NCI-H69 (cell line): Measurements from ENCODE around the gene MAFF.
"Not testable (repeated sequence)": the region's sequence is repeated elsewhere in the genome, so short reads cannot be mapped to it uniquely, and the experiment has no call there.

ENCODE experiments used
- DNase-seq: peaks from one replicate; lab custom pipeline; 2025; lab: John Stamatoyannopoulos, UW

Gene MAFF

DNA sequence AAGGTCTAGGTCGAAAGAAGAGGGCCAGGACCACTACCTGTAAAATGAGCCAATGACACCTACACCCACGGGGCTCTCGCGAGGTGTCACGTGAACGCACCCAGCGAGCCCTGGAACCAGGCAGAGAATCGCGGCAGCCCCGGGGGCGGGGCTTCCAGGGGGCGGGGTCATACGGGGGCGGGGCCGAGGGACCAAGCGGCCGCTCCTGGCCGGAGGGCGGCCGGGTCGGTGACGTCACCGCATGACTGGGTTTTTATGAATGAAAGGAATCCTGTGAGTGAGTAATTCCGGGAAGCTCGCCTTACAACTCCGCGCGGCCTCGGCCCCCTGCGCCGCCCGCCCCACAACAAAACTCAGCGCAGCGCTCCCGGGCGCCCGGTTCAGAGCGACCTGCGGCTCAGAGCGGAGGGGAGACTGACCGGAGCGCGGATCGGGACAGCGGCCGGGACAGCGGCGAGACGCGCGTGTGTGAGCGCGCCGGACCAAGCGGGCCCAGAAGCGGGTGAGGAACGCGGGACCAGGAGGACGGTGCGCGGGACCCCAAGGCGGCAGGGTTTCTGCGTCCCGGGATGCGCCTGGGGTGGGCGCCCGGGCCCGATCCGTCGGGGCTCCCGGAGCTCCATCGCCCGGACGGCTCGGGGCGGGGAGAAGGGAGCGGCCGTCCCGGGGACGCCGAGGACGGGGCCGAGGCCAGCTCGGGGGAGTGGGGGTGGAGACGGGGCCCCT is at the start of gene MAFF:
MAFF (plus strand) TSS at position 284 of the 726 bp plus-strand sequence. CDS start 11,860 bp downstream, outside the sequence.
- DNase-seq = peak; percentile 96

DNA sequence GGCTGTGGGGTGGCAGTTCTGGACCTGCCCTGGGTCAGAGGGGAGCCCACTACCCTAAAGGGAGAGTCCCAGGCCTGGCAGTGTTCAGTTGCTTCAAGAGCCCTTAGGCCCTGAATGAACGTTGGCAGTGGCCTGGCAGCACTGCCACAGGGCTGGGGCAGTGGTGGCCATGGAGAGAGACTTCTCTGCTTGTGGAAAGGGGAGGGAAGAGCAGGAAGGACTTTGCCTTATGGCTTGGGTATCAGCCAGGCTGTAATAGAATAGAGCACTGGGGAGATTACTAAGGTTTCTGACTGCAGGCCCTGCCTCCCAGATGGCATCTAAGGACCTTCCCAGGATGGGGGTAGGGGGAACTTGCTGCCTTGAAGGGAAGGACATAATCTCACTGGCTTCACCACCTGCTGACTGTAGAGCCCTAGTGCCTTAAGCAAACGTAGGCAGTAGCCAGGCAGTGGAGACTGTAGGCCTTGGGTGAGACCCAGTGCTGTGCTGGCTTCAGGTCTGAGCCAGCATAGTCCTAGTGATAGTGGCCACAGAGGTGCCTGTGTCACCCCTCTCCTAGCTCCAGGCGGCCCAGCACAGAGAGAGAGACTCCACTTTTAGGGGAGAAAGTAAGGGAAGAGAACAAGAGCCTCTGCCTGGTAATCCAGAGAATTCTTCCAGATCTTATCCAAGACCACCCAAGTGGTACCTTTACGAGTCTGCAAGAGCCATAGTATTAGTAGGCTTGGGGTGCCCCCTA is 47.8 kb upstream of the MAFF start:
- DNase-seq = peak; percentile 72

DNA sequence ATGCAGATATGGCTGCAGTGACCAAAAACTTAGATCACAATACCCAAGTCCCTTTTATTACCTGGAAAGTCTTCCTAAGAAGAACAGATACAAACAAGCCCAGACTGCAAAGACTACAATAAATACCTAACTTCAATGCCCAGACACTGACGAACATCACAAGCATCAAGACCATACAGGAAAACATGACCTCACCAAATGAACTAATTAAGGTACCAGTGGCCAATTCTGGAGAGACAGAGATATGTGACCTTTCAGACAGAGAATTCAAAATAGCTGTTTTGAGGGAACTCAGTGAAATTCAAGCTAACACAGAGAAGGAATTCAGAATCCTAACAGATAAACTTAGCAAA is 47.3 kb upstream of the MAFF start:
- DNase-seq = not testable (repeated sequence)

DNA sequence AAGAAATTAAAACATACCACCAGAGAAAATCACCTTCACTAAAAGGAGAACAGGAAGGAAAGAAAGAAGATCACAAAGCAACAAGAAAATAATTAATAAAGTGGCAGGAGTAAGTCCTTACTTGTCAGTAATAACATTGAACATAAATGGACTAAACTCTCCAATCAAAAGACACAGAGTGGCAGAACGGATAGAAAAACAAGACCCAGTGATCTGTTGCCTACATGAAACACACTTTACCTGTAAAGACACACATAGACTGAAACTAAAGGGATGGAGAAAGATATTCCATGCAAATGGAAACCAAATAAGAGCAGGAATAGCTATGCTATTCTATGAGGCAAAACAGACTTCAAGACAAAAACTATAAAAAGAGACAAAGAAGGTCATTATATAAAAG is 46.1 kb upstream of the MAFF start:
- no peak for DNase-seq

DNA sequence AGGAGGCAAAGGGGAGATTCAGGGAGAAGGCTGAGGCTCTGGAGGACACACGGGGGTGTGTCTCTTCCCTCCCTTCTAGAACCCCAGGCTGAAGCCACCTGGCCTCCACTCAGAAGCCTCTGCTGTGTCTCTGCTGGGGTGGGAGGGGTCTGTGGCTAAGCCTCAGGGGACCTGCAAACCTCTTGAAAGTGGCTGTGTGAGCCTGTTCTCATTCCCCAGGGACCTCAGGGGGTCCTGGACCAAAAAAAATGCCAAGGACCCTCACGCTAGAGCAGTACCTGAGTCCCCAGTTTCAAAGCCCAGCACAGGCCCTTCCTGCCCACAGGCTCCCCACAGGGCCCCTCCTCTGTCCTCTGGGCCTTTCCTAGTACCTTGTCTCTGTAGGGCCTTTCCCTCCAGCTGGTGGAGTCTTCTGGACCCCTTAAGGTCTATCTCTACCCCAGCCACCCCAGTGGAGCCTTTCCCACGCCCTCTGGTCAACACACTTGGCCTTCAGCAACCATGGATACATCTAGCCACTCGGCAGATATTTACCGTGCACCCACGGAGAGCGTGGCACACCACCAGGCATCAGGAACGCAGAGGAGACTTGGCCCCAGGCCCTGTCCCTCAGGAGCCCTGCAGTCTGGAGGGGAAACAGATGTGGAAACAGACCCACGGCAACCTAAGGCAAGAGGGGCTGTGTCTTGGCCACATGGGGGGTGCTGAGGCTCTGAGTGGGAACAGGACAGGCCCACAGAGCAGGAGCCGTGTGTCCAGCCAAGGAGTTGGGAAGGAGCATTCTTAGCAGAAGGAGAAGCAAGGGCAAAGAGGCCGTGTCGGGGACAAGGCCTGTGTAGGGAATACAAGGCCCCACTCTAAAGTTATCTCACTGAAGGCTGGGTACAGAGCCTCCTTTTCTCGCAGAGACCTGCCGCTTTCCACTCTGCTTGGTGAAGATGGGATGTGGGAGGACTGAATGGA is 38.6 kb upstream of the MAFF start:
- no peak for DNase-seq

DNA sequence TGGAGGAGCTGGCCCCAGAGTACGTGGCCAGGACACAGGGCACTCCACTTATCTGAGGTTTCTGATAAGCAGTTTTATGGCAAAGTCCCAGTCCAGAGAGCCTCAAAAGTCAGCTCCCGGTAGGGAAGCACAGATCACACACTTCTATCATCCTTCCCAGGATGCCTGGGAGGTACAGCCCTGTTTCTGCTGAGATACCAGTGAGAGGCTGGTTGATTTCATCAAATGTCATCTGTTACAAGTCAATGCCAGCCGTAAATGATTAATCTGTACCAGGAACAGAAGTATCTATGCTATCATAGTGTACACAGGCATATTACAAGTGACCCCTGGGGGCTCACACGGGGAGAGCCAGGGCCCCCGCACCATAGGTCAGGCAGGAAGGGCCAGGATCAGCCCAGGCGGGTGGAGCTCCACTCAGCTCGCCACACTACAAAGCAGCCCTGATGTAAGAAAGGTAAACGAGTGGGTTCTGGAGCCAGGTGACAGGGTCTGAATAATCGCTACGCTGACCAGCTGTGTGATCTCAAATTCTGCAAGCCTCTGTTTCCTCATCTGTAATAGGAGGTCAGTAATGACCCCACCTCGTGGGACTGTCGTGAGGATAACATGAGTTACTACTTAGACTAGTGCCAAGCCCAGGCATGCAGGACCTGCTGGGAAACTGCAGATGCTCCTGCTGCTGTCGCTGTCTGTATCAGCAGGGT is 37.8 kb upstream of the MAFF start:
- DNase-seq = peak; percentile 52

DNA sequence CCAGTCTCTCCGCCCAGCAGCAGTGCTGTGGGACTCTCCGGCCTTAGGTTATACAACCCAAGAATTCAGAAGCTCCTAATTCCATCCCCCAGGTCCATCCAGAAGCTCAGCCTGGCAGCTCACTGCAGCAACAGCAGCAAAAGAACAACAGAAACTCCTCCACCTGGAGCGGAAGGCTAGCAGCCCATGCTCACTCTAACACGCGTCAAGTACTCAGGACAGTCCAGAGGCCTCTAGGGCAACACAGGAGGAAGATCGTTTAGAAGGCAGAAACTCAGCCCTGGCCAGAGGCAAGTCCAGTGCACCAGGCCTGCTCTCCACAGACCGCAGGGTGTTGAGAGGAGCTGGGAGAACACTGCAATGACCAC is 37.3 kb upstream of the MAFF start:
- DNase-seq = no peak

DNA sequence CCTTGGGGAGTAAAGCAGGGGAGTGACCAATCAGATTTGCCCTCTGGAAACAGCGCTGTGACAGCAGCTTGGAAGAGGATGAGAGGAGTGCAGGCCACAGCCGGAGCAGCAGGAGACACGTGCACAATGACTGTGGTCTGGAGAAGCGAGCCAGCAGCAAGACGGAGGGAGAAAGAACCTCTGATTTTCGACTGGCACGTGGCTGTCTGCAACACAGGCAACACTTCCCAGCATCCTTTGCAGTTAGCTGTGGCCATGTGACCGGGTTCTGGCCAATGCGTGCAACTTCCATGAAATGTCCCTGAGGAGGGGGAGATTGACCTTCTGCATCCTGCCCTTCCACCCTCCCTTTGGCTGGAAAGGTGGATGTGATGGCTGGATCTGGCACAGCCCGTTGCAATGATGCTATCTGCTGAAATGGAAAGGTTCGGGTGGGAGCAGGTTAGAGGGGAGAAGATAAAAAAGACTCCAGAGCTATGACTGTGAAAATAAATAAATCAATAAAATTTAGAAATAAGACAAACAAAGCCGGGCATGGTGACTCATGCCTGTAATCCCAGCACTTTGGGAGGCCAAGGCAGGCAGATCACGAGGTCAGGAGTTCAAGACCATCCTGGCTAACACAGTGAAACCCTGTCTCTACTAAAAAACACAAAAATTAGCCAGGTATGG is 35.7 kb upstream of the MAFF start:
- DNase-seq = peak; percentile 42

DNA sequence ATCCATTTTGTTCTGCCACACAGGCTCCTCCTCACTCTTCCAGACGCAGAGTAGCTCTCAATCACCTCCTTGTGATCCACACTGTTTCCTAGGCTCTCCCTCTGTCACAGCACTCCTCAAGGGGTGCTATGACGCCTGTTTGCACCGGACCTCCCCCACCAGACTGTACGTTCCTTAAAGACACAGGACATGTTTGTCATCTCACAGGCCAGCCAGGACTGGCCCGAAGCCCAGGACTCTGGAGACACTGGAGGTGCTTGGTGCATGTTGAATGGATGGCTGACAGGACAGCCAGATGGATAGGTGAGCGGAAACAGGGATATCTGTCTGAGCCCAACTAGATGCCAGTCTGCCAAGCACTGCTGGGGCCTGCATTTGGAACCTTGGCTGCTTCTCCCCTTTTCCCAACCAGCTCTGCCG is 33.8 kb upstream of the MAFF start:
- DNase-seq = no peak

DNA sequence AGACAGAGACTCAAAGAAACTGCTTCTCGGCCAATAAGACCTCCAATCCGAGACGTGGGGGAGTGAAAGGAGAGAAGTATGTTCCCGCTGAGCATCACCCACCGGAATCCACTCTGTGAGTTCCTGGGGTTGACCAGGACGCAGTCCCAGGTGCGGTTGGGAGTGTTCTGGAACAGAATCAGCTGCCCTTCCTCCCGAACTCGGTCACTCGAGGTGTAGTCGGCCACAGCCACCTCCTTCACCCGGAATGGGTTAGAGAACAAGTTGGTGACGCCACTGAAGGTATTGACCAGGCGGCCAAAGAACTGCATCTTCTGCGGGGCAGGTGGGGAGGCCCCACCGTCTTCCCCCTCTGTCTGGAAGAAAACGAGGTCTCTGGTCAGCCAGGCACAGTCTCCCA is 32.7 kb upstream of the MAFF start:
- DNase-seq = no peak

DNA sequence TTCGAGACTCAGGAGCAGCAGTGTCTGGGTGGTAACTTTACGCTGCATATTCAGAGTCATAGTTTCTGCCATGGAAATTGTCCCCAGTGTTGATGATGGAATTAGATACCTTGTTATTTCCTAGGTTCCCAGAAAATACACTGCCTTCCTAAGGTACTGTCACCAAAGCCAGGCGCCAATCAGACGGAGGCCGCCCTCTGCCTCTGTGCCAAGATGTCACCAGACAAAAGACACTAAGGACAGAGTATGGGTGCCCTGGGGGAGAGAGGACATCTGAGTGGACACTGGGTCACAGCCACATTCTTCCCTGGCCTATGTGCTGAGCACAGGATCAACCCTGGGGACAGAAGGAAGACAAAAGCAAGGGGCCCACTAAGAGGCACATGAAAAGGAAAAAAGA is 31.3 kb upstream of the MAFF start:
- DNase-seq = no peak

DNA sequence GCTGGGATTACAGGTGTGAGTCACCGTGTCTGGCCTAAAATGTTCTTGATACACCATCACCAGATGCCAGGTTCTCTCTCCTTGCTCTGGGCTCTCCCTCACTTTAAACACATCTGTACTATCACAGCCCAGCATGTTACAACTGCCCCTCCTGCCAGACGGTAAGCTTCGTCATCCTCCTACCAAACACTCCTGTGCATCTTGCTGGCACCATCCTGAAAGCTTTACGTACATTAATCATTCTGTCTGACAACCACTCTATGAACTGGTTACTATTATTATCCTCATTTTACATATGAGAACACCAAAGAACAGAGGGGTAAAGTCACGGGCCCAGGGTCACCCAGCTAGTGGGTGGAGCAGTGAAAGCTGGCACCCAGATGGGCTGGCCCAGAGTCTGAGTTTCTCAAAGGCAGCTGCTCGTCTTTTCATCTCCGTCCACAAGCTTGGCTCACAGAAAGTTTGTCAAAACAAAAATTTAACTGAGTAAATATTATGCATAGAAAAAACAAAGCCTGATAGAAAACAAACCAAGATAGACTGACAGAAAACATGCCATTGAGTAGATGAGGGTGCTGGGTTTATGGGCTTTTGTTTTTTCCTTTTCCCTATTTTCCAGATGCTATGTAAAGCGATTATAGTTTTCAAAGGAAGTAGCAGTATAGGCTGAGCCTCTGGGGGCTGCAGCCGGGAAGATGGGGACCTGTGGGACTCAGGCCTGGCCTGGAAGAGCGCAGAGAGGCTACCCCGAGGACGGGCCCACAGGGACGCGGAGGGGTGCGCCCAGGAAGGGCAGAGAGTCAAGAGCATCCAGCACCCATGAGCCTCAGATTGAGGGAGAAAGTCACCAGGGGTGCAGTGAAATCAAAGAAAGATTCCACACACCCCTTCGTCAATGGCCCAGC is 29.6 kb upstream of the MAFF start:
- DNase-seq = peak; percentile 76

DNA sequence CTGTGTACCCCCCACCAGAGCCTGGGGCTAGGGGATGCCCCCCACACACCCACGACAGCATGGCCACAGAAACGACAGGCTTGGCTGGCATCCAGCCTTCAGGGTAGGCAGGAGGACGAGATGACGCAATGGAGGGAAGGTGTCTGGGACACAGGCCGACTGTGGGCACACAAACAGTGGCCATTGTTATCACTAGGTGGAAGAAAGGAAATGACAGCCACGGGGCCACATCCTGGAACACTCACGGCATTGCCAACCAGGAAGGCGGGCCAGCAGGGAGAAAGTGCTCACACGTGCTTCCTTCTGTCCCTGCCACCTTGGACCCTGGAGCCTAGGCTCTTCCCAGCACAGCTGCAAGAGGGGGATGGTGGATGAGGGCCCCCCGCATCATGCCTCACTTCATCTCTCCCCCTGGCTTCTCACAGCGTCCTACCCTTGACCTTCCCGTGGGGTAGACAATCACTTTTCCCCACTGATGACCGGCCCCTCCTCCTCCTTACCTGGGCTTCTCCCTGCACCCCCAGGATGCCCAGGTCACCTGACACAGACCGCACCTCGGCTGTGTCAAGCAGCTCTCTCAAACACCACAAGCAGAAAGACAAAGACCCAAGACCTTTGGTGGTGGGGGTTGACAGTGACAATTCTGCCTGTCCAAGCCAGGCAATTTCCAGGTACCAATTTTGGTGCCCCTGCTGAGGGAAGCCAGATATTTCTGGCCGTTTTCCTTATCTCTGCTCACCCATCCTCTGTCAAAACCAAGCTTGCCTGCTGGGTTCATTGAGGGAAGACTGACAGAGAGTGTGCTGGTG is 28.8 kb upstream of the MAFF start:
- peak; percentile 80 for DNase-seq

DNA sequence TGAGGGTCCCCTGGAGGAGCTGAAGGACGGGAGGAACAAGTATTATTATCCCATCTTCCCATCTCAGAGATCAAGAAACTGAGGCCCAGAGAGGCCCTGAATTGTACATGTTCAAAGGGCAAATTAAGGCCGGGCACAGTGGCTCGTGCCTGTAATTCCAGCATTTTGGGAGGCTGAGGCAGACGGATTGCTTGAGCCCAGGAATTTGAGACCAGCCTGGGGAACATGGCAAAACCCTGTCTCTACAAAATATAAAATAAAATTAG is 28.2 kb upstream of the MAFF start:
- no peak for DNase-seq

DNA sequence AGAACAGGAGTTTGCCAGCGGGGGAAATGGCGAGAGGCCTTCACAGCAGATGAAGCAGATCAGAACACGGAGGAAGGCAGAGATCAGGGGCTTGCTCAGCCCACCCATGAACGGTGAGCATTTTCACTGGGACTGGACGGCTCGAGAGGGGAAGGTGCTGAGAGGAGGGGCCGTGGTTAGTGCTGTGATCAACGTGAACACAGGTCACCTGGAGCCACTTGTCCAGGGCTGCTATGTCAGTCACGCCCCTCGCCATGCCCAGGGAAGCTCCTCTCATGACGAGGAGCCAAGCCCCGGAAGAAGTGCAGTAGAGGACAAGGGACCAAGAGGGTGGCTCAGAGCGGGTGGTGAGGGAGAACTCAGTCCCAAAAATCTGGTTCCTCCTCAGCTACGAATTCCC is 27.2 kb upstream of the MAFF start:
- DNase-seq = no peak

DNA sequence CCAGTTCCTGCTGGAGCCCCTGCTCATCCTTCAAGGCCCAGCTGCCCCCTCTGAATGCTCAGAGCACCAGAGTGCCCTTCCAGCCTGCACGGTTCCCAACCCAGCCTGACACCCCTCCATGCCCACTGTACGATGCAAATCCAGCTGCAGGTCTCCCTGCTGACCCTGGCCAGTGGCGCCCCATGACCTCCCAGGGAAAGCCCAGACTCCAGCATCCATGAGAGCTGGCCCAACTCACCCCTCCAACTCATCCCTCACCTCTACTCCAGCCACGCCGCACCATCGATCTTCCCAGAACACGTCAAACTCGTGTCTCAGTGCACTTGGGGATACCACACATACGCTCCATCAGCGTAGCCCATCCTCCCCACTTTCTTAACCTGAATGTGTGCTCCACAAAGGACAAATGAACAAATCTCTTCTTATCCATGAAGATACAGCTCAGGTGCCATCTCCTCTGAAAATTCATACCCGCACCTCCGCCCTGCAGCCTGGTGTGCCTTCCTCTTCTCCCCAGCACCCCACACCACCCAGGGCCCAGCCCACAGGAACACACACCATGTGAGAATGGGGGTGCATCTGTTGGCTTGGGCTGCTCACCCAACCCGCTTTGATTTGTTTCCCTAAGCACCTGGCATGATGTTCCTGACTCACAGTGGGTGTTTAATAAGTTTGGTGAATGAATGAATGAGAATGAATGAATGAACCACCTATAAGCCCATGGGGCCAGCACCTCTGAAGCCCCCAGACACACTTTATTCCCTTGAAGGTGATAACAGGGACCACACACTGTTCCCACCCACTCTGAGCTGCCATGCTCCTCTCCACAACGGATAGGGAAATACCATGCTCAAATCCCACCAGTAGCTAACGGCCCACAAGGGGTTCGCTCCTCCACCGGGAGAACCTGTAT is 26.3 kb upstream of the MAFF start:
- DNase-seq = no peak

DNA sequence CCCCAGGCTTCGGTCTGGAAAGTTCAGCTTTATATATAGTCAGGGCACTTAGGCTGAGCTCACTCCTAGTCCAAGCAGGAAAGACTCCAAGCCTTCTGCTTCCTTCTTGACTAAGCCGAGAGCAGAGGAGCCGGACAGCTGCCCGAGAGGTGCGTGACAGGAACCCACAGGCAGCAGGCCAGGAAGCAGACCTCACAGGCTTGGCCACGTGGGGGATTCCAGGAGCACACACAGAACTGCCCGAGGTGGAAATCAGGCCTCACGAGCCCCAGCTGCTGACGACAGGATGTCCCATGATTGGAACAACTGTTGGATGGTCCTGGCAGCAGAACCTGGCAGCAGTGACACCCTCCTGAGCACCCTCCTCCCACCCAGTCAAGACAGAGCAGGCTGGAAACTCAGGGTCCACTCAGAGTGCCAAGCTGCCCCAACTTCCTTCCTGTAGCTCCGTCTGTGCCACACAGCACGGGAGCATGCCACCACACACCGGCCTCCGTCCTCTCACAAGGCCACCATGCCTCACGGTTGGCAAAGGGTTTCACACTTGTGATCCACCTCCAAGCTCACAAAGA is 25.5 kb upstream of the MAFF start:
- no peak for DNase-seq

DNA sequence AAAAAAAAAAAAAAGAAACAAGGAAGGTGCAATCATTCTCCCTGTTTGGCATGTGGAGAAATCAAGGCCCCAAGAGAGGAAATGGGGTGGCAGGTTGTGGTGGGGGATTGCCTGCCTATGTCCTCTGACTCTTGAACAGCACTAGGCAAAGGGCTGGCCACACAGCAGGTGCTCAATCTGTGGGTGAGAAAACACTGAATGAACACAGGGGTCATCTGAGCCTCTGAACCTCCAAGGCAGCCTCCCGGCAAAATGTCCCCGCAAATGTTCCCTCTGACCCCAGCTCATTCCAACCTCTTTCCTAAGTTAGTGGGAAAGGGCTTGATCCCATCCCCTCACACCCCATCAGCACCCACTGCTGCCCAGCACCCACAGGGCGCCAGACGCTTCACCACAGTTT is 24.8 kb upstream of the MAFF start:
- no peak for DNase-seq
